Subcutaneous adipose tissue (tissue), 4 donors: Measurements from ENCODE around the gene LHB. TPM values are rescaled to one million over a fixed set of nuclear protein-coding genes. Genes with fewer than 3 reads are reported as not detected.
"Not testable (repeated sequence)": the region's sequence is repeated elsewhere in the genome, so short reads cannot be mapped to it uniquely, and the experiment has no call there.

Experiments
- CTCF ChIP-seq: fragments of 450-650 bp; IDR thresholded peaks from one replicate; pipeline ENCODE4 v1.5.1; 2016; ENCODE audit warnings: low read depth, mild to moderate bottlenecking, control low read depth, antibody characterized with exemption, moderate library complexity
- total RNA-seq, 4 donors: library from RNA; depleted of rRNA; stranded (reverse); fragments of >200 nt; gene quantifications; one replicate each; pipeline ENCODE4 v1.1.0, GENCODE V29; 2016

The LHB gene
- total RNA-seq, 4 donors from 2014 or later, result not detected

DNA sequence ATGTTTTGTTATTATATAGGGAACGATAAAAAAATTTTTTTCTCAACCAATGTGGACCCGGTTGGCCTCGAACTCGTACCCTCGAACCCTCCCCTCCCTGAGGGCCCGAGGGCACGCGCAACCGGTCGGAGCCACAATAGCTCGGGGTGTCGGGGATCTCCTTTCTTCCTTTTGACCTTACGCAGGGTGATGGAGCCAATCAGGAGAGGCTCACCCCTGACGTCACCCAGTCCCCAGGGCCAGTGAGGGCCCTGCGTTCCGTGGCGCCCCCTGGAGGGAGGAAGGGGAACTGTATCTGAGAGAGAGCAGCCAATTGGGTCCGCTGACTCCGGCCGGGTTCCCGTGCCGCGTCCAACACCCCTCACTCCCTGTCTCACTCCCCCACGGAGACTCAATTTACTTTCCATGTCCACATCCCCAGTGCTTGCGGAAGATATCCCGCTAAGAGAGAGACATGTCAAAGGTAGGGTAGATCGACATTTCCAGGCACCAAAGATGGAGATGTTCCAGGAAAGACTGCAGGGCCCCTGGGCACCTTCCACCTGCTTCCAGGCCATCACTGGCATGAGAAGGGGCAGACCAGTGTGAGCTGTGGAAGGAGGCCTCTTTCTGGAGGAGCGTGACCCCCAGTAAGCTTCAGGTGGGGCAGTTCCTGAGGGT lies 14.9 kb upstream of the LHB start, which contains the start of gene CGB2:
CGB2 (plus strand) TSS at position 249 of the 660 bp plus-strand sequence; CDS start at position 455, 206 bp downstream.
- TF ChIP-seq CTCF, result not testable (repeated sequence)

DNA sequence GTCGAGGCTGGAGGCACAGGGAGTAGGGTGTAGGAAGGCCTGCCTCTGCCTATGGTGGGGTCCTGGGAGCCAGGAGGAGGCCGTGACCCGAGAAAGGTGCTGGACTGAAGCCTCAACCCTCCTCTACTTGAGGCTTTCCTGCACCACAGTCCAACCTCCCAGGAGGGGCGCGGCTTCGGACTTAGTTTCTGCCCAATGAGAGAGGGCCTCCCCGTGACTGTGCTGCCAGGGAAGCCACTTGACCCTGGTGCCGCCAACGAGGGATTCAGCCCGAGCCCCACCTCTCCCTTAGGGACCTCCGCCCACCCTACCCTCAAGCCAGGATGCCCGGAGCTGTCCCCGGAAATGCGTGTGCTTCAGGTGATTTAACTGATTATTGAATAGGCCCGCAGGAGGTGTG lies 7.3 kb upstream of the LHB start, which contains the start of gene CGB3:
CGB3 (minus strand) TSS at position 101 of the 400 bp plus-strand sequence. CDS start 362 bp downstream, outside the sequence.
- TF ChIP-seq CTCF, result not testable (repeated sequence)

- no peak for TF ChIP-seq CTCF
Measured at GRCh38 chr19:49022116-49022515, 5.2 kb upstream of the LHB start.

- TF ChIP-seq CTCF, result no peak
Measured at GRCh38 chr19:49020931-49021895, 4.3 kb upstream of the LHB start.

- TF ChIP-seq CTCF, result no peak
Measured at GRCh38 chr19:49020342-49020741, 3.5 kb upstream of the LHB start.

DNA sequence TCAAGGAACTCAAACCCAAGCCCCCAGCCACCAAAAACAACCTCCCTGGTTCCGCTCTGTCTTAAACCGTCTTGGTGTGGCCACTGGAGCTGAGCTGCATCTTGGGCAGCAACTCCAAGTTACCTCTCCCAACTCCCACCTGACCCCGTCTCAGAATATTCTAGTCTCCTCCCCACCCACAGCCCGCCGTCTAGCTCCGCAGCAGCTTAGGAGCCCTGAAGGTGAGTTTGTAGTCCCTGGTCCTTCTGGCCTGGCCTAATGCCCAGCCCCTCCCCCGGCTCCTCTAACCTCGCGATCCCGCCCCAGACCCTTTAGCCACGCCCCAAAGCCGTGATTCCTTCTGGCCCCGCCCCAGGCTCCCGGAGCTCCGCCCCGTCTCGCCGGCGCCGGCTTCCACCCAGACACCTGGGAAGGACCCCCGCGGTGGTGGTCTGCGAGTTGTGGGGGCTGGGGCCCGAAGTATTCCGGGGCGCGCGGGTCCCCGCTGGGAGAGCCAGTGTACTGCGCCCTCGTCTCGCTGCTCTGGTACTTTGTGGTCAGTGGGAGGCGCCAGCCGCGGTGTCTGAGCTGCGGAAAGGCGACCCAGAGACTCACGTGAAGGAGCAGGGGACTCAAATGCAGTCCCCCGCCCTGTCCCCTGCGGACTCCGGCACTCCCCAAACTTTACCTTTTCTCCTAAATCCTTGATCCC lies 2.5 kb upstream of the LHB start:
- TF ChIP-seq CTCF, result no peak
